Measurements from ENCODE around the gene SCAMP1. TPM values are rescaled to one million over a fixed set of nuclear protein-coding genes. Genes with fewer than 3 reads are reported as not detected.

SCAMP1 gene
- total RNA-seq, 4 donors from 2014 or later: 14.9 to 94.1 (median 58.6) TPM

DNA sequence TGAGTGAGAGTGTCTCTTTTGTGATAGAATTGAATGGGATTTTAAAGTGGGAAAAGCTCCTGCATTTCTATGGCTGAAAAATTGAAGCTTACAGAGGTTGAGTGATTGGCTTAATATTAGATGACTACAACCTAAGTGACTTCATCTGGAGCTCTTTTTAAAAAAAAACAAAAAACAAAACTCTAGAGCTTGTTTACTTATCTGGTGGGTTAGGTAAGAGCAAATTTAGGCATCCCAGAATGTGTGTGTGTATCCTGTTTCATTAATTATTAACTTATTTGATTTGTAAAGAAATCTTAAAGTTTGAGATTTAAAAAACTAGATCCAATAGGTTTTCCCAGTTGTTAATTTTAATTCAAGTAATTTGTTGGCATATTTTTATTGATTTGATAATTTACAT is 60.1 kb downstream of the SCAMP1 start:
- Histone ChIP-seq H3K4me1 (peaks cover 0 to 7% of the 10 kb centered on the region in 2 donors), H3K36me3 (no peaks in the 10 kb centered on the region), H3K27ac (no peak overlapping the region), H3K9me3 (no peaks in the 10 kb centered on the region), H3K27me3 (no peaks in the 10 kb centered on the region), H3K4me3 (no peak overlapping the region)
- no peak for TF ChIP-seq POLR2A (IDR thresholded peaks at IDR 0.05)
- TF ChIP-seq, protein P1, sequence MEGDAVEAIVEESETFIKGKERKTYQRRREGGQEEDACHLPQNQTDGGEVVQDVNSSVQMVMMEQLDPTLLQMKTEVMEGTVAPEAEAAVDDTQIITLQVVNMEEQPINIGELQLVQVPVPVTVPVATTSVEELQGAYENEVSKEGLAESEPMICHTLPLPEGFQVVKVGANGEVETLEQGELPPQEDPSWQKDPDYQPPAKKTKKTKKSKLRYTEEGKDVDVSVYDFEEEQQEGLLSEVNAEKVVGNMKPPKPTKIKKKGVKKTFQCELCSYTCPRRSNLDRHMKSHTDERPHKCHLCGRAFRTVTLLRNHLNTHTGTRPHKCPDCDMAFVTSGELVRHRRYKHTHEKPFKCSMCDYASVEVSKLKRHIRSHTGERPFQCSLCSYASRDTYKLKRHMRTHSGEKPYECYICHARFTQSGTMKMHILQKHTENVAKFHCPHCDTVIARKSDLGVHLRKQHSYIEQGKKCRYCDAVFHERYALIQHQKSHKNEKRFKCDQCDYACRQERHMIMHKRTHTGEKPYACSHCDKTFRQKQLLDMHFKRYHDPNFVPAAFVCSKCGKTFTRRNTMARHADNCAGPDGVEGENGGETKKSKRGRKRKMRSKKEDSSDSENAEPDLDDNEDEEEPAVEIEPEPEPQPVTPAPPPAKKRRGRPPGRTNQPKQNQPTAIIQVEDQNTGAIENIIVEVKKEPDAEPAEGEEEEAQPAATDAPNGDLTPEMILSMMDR (IDR thresholded peaks at IDR 0.05): no peak
- intact Hi-C loops (cut with DNase I; ENCODE audit: low total_unique reads): no loop called here
- DNase-seq: no peak

DNA sequence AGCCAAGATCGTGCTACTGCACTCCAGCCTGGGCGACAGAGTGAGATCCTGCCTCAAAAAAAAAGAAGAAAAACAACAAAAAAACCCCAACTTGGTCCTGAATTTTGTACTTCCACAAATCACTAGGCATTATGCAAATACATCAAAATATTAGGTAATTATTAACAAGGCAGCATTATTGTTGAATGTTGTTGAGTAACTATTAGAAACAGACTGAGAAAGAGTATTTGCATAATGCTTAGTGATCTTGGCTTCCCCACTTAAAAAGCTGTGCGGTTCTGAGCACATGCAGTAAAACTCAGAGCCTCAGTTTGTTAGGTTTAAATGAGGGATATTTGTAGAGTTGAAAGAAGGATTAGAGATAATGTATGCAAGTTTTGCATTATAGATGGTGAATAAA is 64.2 kb downstream of the SCAMP1 start:
- no peaks in the 10 kb centered on the region for H3K9me3 ChIP-seq
- intact Hi-C loops (cut with DNase I; ENCODE audit: low total_unique reads): no loop called here
- no peaks in the 10 kb centered on the region for H3K4me1 ChIP-seq
- H3K36me3 ChIP-seq: no peaks in the 10 kb centered on the region
- no peak for TF ChIP-seq POLR2A (IDR thresholded peaks at IDR 0.05)
- TF ChIP-seq, protein P1 (IDR thresholded peaks at IDR 0.05): no peak
- no peak for DNase-seq
- H3K4me3 ChIP-seq: no peak overlapping the region
- H3K27me3 ChIP-seq: no peaks in the 10 kb centered on the region
- no peak overlapping the region for H3K27ac ChIP-seq

DNA sequence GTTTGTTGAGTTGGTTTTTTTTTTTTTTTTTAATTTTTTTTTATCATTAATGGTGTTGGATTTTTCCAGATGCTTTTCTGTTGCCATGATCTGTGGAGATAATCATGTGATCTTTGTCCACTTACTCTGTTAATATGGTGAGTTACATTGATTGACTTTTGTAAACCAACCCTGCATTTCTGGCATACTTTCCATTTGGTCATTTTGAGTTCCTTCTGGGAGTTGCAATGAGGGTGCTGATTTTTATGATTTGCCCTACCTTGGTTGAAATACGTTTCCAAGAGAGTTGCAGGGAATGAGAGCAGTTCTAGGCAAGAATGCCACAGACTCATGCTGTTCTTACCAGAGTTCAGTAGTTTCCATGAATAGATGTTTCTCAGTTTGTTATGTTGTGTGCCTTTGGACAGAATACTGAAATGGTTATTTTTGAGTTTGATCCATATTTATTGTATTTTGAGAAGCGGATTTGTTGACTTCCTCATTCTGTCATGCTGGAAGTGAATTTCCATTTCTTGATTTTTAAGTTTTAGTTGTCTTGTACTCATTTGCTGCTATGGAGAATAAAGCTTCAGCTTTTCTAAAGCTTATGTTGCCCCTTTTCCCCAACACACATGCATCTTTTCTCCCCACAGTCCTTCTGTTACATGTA is 69.0 kb downstream of the SCAMP1 start:
- no peaks in the 10 kb centered on the region for H3K27me3 ChIP-seq
- H3K4me3 ChIP-seq: no peak overlapping the region
- H3K27ac ChIP-seq: no peak overlapping the region
- no peaks in the 10 kb centered on the region for H3K9me3 ChIP-seq
- H3K4me1 ChIP-seq: no peaks in the 10 kb centered on the region
- no peak for DNase-seq
- no peak for TF ChIP-seq POLR2A (IDR thresholded peaks at IDR 0.05)
- TF ChIP-seq, protein P1 (IDR thresholded peaks at IDR 0.05): no peak
- peaks cover 0 to 3% of the 10 kb centered on the region in 2 donors for H3K36me3 ChIP-seq
- intact Hi-C loops (cut with DNase I; ENCODE audit: low total_unique reads): no loop called here

DNA sequence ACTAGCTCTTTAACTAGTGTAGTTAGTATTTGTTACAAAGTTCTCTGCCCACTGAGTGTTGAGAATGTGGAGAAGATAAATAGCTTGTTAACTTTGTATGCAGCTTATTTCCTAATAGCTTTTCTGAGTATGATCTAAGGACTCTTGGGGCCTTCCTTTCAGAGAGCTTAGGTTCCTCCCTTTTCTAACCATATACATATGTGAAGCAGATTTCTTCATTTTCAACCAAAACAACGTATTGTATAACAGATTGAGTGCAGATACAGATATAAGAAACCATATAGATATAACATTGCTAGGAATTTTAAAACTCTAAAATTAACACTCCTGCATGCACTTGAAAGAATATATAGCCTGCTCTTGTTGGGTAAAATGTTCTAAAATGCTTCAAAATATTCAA is 70.4 kb downstream of the SCAMP1 start:
- H3K9me3 ChIP-seq: no peaks in the 10 kb centered on the region
- H3K27me3 ChIP-seq: no peaks in the 10 kb centered on the region
- intact Hi-C loops (cut with DNase I; ENCODE audit: low total_unique reads): no loop called here
- DNase-seq: no peak
- H3K36me3 ChIP-seq: peaks cover 0 to 3% of the 10 kb centered on the region in 2 donors
- no peak overlapping the region for H3K27ac ChIP-seq
- TF ChIP-seq POLR2A (IDR thresholded peaks at IDR 0.05): no peak
- TF ChIP-seq, protein P1 (IDR thresholded peaks at IDR 0.05): no peak
- no peaks in the 10 kb centered on the region for H3K4me1 ChIP-seq
- H3K4me3 ChIP-seq: no peak overlapping the region

DNA sequence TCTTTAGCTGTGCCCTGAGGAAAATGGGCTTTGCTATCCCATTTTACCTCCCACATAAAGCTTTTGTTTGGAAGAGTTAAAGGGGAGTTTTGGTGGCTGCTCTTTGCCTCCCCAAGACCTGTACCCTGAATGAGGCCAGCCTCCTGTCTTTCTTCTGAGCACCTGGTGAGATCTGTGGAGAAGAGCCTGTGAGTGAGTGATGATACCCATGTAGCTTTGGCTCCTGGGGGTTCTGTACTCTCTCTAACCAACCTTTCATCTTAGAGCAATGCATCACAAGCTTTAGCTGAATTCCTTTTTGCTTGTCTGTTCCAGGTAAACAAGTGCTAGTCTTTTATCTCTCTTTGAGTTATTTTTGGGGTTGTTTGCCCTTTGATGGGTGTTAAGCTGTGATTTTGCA is 73.6 kb downstream of the SCAMP1 start:
- intact Hi-C loops (cut with DNase I; ENCODE audit: low total_unique reads): no loop called here
- TF ChIP-seq, protein P1 (IDR thresholded peaks at IDR 0.05): no peak
- no peak for TF ChIP-seq POLR2A (IDR thresholded peaks at IDR 0.05)
- H3K27ac ChIP-seq: no peak overlapping the region
- H3K36me3 ChIP-seq: peaks cover 0 to 3% of the 10 kb centered on the region in 2 donors
- H3K9me3 ChIP-seq: no peaks in the 10 kb centered on the region
- no peak overlapping the region for H3K4me3 ChIP-seq
- no peaks in the 10 kb centered on the region for H3K4me1 ChIP-seq
- H3K27me3 ChIP-seq: no peaks in the 10 kb centered on the region
- DNase-seq: no peak

Data from uterus (tissue), 4 donors.